Embryonic facial prominence (tissue), 1 donor: ENCODE measurements around the gene TSC22D1.
"Not testable (repeated sequence)": the region's sequence is repeated elsewhere in the genome, so short reads cannot be mapped to it uniquely, and the experiment has no call there.

ENCODE experiments used
- DNase-seq: peaks from one replicate; pipeline ENCODE4 v3.0.0-alpha.2; 2016; ENCODE audit errors: extremely low spot score

The TSC22D1 gene

GRCh38 chr13:44573071-44573470 is 3.1 kb downstream of the TSC22D1 start:
- no peak for DNase-seq

- DNase-seq, result no peak
These were observed 9.5 kb downstream of the TSC22D1 start for GRCh38 chr13:44566601-44567000.

- DNase-seq, result no peak
These were observed 10.2 kb downstream of the TSC22D1 start for GRCh38 chr13:44565881-44566280.

- DNase-seq, result no peak
These were observed 11.2 kb downstream of the TSC22D1 start for GRCh38 chr13:44564936-44565335.

- not testable (repeated sequence) for DNase-seq
These were observed 13.3 kb downstream of the TSC22D1 start for GRCh38 chr13:44562853-44563252.

- DNase-seq, result no peak
These were observed 14.8 kb downstream of the TSC22D1 start for GRCh38 chr13:44561351-44561750.

GRCh38 chr13:44557986-44558385 is 18.1 kb downstream of the TSC22D1 start:
- no peak for DNase-seq

- DNase-seq, result no peak
These were observed 20.9 kb downstream of the TSC22D1 start for GRCh38 chr13:44555207-44555606.

GRCh38 chr13:44549476-44549875 is 26.7 kb downstream of the TSC22D1 start:
- no peak for DNase-seq

GRCh38 chr13:44546164-44546563 is 30.0 kb downstream of the TSC22D1 start:
- no peak for DNase-seq

GRCh38 chr13:44543369-44543768 is 32.8 kb downstream of the TSC22D1 start:
- no peak for DNase-seq

GRCh38 chr13:44542361-44542760 is 33.8 kb downstream of the TSC22D1 start:
- DNase-seq, result no peak

- no peak for DNase-seq
These were observed 34.5 kb downstream of the TSC22D1 start for GRCh38 chr13:44541601-44542000.

GRCh38 chr13:44540761-44541434 is 35.2 kb downstream of the TSC22D1 start:
- no peak for DNase-seq

GRCh38 chr13:44537248-44537647 is 38.9 kb downstream of the TSC22D1 start:
- no peak for DNase-seq

- no peak for DNase-seq
These were observed 52.7 kb downstream of the TSC22D1 start for GRCh38 chr13:44523146-44524015.

GRCh38 chr13:44519642-44520041 is 56.5 kb downstream of the TSC22D1 start:
- no peak for DNase-seq

- no peak for DNase-seq
These were observed 59.4 kb downstream of the TSC22D1 start for GRCh38 chr13:44516771-44517170.

GRCh38 chr13:44514278-44514677 is 61.9 kb downstream of the TSC22D1 start:
- DNase-seq, result no peak

- DNase-seq, result not testable (repeated sequence)
These were observed 66.3 kb downstream of the TSC22D1 start for GRCh38 chr13:44509853-44510252.

GRCh38 chr13:44508562-44509077 is 67.5 kb downstream of the TSC22D1 start:
- no peak for DNase-seq

- no peak for DNase-seq
These were observed 68.5 kb downstream of the TSC22D1 start for GRCh38 chr13:44507639-44508038.

- DNase-seq, result no peak
These were observed 69.4 kb downstream of the TSC22D1 start for GRCh38 chr13:44506719-44507118.
